MM.1S (cell line): Measurements from ENCODE around the gene SAMD5.

ENCODE experiments used
- DNase-seq: peaks from one replicate; pipeline ENCODE4 v3.0.0-alpha.2; 2015
- H2AFZ ChIP-seq: fragments of 300-600 bp; sonication (generic); 2 replicates; pipeline ENCODE4 v1.6.0; 2016; ENCODE audit warnings: antibody characterized with exemption, low read length
- H3F3A ChIP-seq: fragments of 300-600 bp; sonication (generic); 2 replicates; pipeline ENCODE4 v1.6.1; 2016; ENCODE audit warnings: mild to moderate bottlenecking, antibody characterized with exemption, low read length, moderate library complexity, mixed read lengths; ENCODE audit not compliant: insufficient read depth
- H3K27ac ChIP-seq: fragments of 300-600 bp; sonication (generic); 2 replicates; pipeline ENCODE4 v1.5.1; 2016; ENCODE audit warnings: mild to moderate bottlenecking, low read length
- H3K27me3 ChIP-seq: fragments of 300-600 bp; sonication (generic); replicated peaks from 2 replicates; pipeline ENCODE4 v1.6.0; 2016; ENCODE audit warnings: low read length; ENCODE audit not compliant: insufficient read depth
- H3K36me3 ChIP-seq: fragments of 300-600 bp; sonication (generic); replicated peaks from 2 replicates; pipeline ENCODE4 v1.6.1; 2016; ENCODE audit warnings: mild to moderate bottlenecking, low read length, mixed read lengths; ENCODE audit not compliant: insufficient read depth
- H3K4me1 ChIP-seq: fragments of 300-600 bp; sonication (generic); 2 replicates; pipeline ENCODE4 v1.6.1; 2016; ENCODE audit warnings: low read length, mixed read lengths
- H3K4me2 ChIP-seq: fragments of 300-600 bp; sonication (generic); 2 replicates; pipeline ENCODE4 v1.6.0; 2016; ENCODE audit warnings: low read depth, low read length
- H3K4me3 ChIP-seq: fragments of 300-600 bp; sonication (generic); 2 replicates; pipeline ENCODE4 v1.5.1; 2016; ENCODE audit warnings: low read length, mixed read lengths
- H3K79me2 ChIP-seq: fragments of 300-600 bp; sonication (generic); 2 replicates; pipeline ENCODE4 v1.6.1; 2016; ENCODE audit warnings: mixed run types, low read length, mixed read lengths
- H3K9ac ChIP-seq: fragments of 300-600 bp; sonication (generic); 2 replicates; pipeline ENCODE4 v1.6.1; 2016; ENCODE audit warnings: low read length, mixed read lengths
- H3K9me2 ChIP-seq: fragments of 300-600 bp; sonication (generic); replicated peaks from 2 replicates; pipeline ENCODE4 v1.6.1; 2016; ENCODE audit warnings: mild to moderate bottlenecking, low read length, mixed read lengths; ENCODE audit not compliant: insufficient read depth
- H3K9me3 ChIP-seq: fragments of 300-600 bp; sonication (generic); replicated peaks from 2 replicates; pipeline ENCODE4 v1.6.1; 2016; ENCODE audit warnings: mild to moderate bottlenecking, low read length, mixed read lengths; ENCODE audit not compliant: insufficient read depth
- H4K20me1 ChIP-seq: fragments of 300-600 bp; sonication (generic); 2 replicates; pipeline ENCODE4 v1.6.1; 2016; ENCODE audit warnings: mild to moderate bottlenecking, low read length, moderate library complexity, mixed read lengths; ENCODE audit not compliant: insufficient read depth
- EZH2 ChIP-seq: fragments of 300-600 bp; sonication (generic); optimal IDR thresholded peaks from 2 replicates; pipeline ENCODE3; 2017; ENCODE audit warnings: low read depth, mild to moderate bottlenecking, antibody characterized with exemption, low read length, mixed read lengths
- EZH2phosphoT487 ChIP-seq: fragments of 300-600 bp; sonication (generic); IDR thresholded peaks from 2 replicates; pipeline ENCODE4 v1.6.1; 2018; ENCODE audit warnings: antibody characterized with exemption, low read length
- TF ChIP-seq, protein P1 (sequence below): fragments of 300-600 bp; sonication (generic); IDR thresholded peaks from 2 replicates; pipeline ENCODE4 v1.5.1; 2016; ENCODE audit warnings: antibody characterized with exemption, low read length, mixed read lengths

SAMD5 gene

DNA sequence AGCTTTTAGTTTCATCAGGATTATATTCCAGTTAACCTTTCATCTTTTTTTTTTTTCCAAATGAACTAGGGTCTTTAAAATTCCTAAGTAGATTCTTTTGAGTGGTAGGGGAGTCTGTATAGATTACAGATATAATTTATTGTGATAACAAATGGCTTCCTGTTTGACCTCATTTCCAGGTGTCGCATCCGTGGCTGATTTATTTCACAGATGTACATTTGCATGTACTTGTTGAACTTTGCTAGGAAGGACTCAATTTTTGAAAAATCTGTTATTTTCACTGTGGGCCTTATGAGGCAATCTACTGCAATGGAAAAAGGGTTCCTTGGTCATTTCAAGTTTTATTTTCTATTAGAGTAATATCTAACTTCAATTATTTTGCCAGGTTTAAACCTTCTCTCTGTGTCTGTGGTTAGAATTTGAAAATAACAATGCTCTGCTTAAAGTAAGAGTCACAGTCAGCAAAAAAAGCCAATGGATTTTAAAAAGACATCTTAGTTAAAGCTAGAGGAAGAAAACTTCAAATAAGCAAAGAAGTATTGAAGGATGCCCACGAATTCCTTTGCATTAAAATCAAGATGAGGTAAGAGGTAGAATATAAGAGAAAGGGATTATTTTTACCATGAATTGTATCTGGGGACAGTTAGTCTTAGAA is 57.9 kb downstream of the SAMD5 start:
- Histone ChIP-seq H3F3A (no peaks in the 10 kb centered on the region), H3K9me2 (no peaks in the 10 kb centered on the region), H3K4me1 (no peaks in the 10 kb centered on the region), H3K27ac (no peak overlapping the region), H3K36me3 (no peaks in the 10 kb centered on the region), H3K4me3 (no peak overlapping the region), H4K20me1 (no peaks in the 10 kb centered on the region), H3K79me2 (no peaks in the 10 kb centered on the region), H2AFZ (no peak overlapping the region), H3K4me2 (no peak overlapping the region), H3K9ac (no peak overlapping the region), H3K9me3 (no peaks in the 10 kb centered on the region), H3K27me3 (no peaks in the 10 kb centered on the region)
- DNase-seq, result no peak
- TF ChIP-seq EZH2phosphoT487 (no peak), EZH2 (no peak)
- TF ChIP-seq, protein P1, sequence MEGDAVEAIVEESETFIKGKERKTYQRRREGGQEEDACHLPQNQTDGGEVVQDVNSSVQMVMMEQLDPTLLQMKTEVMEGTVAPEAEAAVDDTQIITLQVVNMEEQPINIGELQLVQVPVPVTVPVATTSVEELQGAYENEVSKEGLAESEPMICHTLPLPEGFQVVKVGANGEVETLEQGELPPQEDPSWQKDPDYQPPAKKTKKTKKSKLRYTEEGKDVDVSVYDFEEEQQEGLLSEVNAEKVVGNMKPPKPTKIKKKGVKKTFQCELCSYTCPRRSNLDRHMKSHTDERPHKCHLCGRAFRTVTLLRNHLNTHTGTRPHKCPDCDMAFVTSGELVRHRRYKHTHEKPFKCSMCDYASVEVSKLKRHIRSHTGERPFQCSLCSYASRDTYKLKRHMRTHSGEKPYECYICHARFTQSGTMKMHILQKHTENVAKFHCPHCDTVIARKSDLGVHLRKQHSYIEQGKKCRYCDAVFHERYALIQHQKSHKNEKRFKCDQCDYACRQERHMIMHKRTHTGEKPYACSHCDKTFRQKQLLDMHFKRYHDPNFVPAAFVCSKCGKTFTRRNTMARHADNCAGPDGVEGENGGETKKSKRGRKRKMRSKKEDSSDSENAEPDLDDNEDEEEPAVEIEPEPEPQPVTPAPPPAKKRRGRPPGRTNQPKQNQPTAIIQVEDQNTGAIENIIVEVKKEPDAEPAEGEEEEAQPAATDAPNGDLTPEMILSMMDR, result no peak

DNA sequence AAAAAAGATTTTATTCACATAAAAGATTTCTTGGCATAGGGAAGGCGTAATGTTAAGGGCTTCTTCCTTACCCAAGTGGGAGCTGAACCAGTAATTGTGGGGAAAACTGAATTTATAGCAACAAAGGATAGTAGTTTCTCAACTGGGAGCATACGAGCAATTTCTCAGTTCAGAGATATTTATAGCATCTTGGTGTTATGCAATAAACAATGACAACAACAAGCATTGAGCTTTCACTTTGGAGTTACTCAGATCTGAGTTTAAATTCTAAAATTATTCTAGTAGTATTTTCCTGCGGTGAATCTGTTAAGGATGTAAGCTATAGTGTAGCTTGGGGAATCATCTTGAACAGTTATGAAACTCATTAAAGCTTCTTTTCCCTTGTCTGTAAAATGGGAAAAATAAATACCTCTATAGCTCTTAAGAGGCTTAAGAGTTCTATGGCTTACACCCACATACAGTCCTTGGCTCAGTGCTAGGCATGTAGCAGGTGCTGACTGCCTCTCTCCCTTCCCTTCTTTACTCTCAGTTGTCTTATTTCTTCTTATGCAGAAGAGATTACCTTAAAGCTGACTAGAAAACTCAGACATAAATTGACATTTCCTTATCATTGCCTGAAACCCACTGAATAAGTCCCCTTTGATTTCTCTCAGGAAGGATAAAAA is 58.8 kb downstream of the SAMD5 start:
- H3K36me3 ChIP-seq, result no peaks in the 10 kb centered on the region
- H3K27ac ChIP-seq, result no peak overlapping the region
- H3K27me3 ChIP-seq, result no peaks in the 10 kb centered on the region
- no peaks in the 10 kb centered on the region for H3F3A ChIP-seq
- no peak overlapping the region for H3K4me2 ChIP-seq
- H2AFZ ChIP-seq, result no peak overlapping the region
- TF ChIP-seq, protein P1, result no peak
- TF ChIP-seq EZH2 (no peak), EZH2phosphoT487 (no peak)
- DNase-seq, result no peak
- H3K79me2 ChIP-seq, result no peaks in the 10 kb centered on the region
- no peaks in the 10 kb centered on the region for H3K9me3 ChIP-seq
- H3K4me3 ChIP-seq, result no peak overlapping the region
- no peaks in the 10 kb centered on the region for H3K9me2 ChIP-seq
- no peaks in the 10 kb centered on the region for H3K4me1 ChIP-seq
- no peaks in the 10 kb centered on the region for H4K20me1 ChIP-seq
- no peak overlapping the region for H3K9ac ChIP-seq

DNA sequence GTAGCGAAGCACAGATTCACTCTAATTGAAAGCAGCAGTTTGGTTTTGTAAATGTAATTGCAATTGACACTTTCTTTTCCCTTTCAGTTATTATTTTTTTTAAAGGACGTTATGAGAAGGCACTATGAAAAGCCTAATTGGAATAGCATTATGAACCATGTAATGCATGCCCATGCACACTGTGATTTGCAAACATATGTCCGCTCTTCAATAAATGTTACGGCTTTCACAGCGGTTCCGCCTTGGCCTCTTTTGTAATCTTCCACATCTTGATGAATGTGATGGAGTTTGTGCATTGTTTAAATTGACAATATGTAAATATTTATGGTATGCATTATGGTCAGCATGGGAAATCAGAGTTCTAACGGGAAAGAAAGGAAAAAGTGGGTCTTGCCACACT is 61.3 kb downstream of the SAMD5 start:
- TF ChIP-seq EZH2 (no peak), EZH2phosphoT487 (no peak)
- TF ChIP-seq, protein P1, result no peak
- no peak for DNase-seq
- Histone ChIP-seq H2AFZ (no peak overlapping the region), H3K9me3 (no peaks in the 10 kb centered on the region), H3K9ac (no peak overlapping the region), H3K36me3 (no peaks in the 10 kb centered on the region), H3K27me3 (no peaks in the 10 kb centered on the region), H3K79me2 (no peaks in the 10 kb centered on the region), H3K4me2 (no peak overlapping the region), H4K20me1 (no peaks in the 10 kb centered on the region), H3K27ac (no peak overlapping the region), H3K4me3 (no peak overlapping the region), H3F3A (no peaks in the 10 kb centered on the region), H3K9me2 (no peaks in the 10 kb centered on the region), H3K4me1 (no peaks in the 10 kb centered on the region)
